Measurements from ENCODE around the gene GNAL.

DNA sequence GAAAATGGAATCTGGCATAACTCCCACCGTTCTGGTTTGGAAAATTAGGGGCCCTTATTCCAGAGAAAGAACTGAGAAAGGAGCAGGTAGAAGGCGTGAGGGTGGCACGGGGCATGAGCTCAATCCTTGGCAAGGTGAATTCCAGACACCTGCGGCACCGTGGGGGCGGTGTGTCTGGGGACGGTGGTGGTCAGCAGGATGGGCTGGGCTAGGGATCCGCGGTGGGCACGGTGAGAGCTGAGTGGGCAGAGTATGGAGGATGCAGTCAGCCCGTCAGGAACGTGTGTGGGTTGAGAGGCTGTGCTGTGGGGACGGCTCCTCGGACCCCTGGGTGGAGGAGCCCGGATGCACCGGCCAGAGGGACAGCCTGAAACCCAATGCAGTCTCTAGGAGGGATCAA lies 61.1 kb downstream of the GNAL start:
- TF ChIP-seq, protein P1, sequence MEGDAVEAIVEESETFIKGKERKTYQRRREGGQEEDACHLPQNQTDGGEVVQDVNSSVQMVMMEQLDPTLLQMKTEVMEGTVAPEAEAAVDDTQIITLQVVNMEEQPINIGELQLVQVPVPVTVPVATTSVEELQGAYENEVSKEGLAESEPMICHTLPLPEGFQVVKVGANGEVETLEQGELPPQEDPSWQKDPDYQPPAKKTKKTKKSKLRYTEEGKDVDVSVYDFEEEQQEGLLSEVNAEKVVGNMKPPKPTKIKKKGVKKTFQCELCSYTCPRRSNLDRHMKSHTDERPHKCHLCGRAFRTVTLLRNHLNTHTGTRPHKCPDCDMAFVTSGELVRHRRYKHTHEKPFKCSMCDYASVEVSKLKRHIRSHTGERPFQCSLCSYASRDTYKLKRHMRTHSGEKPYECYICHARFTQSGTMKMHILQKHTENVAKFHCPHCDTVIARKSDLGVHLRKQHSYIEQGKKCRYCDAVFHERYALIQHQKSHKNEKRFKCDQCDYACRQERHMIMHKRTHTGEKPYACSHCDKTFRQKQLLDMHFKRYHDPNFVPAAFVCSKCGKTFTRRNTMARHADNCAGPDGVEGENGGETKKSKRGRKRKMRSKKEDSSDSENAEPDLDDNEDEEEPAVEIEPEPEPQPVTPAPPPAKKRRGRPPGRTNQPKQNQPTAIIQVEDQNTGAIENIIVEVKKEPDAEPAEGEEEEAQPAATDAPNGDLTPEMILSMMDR (conservative IDR thresholded peaks at IDR 0.05; ENCODE audit: low read depth, low read length), result no peak
- no peak for TF ChIP-seq POLR2A (IDR thresholded peaks at IDR 0.05; ENCODE audit: low read depth, low read length)
